Measurements from ENCODE around the gene ANKRD11.

- TF ChIP-seq CTCF (IDR thresholded peaks at IDR 0.05) = no peak
- no peak for TF ChIP-seq POLR2A (IDR thresholded peaks at IDR 0.05)
- TF ChIP-seq POLR2AphosphoS5 (IDR thresholded peaks at IDR 0.05) = no peak
- TF ChIP-seq EP300 (IDR thresholded peaks at IDR 0.05) = no peak
Observed at GRCh38 chr16:89345642-89346150, 144.7 kb downstream of the ANKRD11 start.
